Tibial nerve (tissue), 4 donors: ENCODE measurements around the gene TRAPPC4. TPM values are rescaled to one million over a fixed set of nuclear protein-coding genes. Genes with fewer than 3 reads are reported as not detected.

Experiments
- DNase-seq, 2 donors: peaks; one replicate each; pipeline ENCODE4 v3.0.0-alpha.2; 2019; ENCODE audit warnings: low spot score in 2 of 2
- H3K27ac ChIP-seq, 4 donors: fragments of 200-600 bp; sonication (generic) in 3 of 4; one replicate each; pipeline ENCODE4 v1.5.1; 2017 to 2019; ENCODE audit warnings: mild to moderate bottlenecking in 1 of 4
- H3K27me3 ChIP-seq, 2 donors: fragments of 200-600 bp; sonication (generic) in 1 of 2; one replicate each; pipeline versions ENCODE4 v1.5.1 to v1.6.0; 2017 to 2019
- H3K36me3 ChIP-seq, 3 donors: fragments of 200-600 bp; sonication (generic); one replicate each; pipeline ENCODE4 v1.5.1; 2018 to 2019
- H3K4me1 ChIP-seq, 4 donors: fragments of 200-600 bp; sonication (generic) in 3 of 4; one replicate each; pipeline ENCODE4 v1.5.1; 2017 to 2019
- H3K4me3 ChIP-seq, 4 donors: fragments of 200-600 bp; sonication (generic) in 3 of 4; one replicate each; pipeline ENCODE4 v1.5.1; 2017 to 2019; ENCODE audit warnings: mild to moderate bottlenecking in 1 of 4, moderate library complexity in 1 of 4
- H3K9me3 ChIP-seq, 4 donors: fragments of 200-600 bp; sonication (generic) in 3 of 4; one replicate each; pipeline ENCODE4 v1.5.1; 2017 to 2019
- EP300 ChIP-seq, 2 donors: sonication (generic); formaldehyde crosslinking; IDR thresholded peaks; one replicate each; pipeline ENCODE4 v1.6.1; 2017; ENCODE audit warnings: antibody characterized with exemption in 2 of 2, mild to moderate bottlenecking in 1 of 2
- POLR2A ChIP-seq, 2 donors: fragments of 450-650 bp; IDR thresholded peaks; one replicate each; pipeline ENCODE4 v1.6.1; 2017; ENCODE audit warnings: antibody characterized with exemption in 2 of 2, mild to moderate bottlenecking in 2 of 2, moderate library complexity in 2 of 2
- WGBS, 2 donors: methylation state at CpG; one replicate each; pipeline ENCODE4 v1.1.5; 2018; 5-methylcytosine and 5-hydroxymethylcytosine counted together
- small RNA-seq: library from RNA; depleted of rRNA; stranded (forward); fragments of <200 nt; gene quantifications from one replicate; pipeline ENCODE3, GENCODE V24; 2016
- total RNA-seq, 4 donors: library from RNA; depleted of rRNA; stranded (reverse); fragments of >200 nt; gene quantifications; one replicate each; pipeline ENCODE4 v1.1.0, GENCODE V29; 2016
- TF ChIP-seq, protein P1 (sequence below), 5 experiments: fragments of 200-600 bp in 3 of 5; fragments of 450-650 bp in 2 of 5; sonication (generic) in 3 of 5; IDR thresholded peaks; one replicate each; pipeline ENCODE4 v1.5.1; 2016 to 2019; ENCODE audit warnings: antibody characterized with exemption in 5 of 5, mild to moderate bottlenecking in 3 of 5, moderate library complexity in 2 of 5

TRAPPC4 gene
- total RNA-seq, 4 donors from 2014 or later = 64.7 to 92.0 (median 81.8) TPM

- no peak overlapping the region for H3K4me3 ChIP-seq
- TF ChIP-seq POLR2A (IDR thresholded peaks at IDR 0.05) (no peak), EP300 (IDR thresholded peaks at IDR 0.05) (no peak)
- TF ChIP-seq, protein P1, sequence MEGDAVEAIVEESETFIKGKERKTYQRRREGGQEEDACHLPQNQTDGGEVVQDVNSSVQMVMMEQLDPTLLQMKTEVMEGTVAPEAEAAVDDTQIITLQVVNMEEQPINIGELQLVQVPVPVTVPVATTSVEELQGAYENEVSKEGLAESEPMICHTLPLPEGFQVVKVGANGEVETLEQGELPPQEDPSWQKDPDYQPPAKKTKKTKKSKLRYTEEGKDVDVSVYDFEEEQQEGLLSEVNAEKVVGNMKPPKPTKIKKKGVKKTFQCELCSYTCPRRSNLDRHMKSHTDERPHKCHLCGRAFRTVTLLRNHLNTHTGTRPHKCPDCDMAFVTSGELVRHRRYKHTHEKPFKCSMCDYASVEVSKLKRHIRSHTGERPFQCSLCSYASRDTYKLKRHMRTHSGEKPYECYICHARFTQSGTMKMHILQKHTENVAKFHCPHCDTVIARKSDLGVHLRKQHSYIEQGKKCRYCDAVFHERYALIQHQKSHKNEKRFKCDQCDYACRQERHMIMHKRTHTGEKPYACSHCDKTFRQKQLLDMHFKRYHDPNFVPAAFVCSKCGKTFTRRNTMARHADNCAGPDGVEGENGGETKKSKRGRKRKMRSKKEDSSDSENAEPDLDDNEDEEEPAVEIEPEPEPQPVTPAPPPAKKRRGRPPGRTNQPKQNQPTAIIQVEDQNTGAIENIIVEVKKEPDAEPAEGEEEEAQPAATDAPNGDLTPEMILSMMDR (IDR thresholded peaks at IDR 0.05) = no peak
- no peaks in the 10 kb centered on the region for H3K9me3 ChIP-seq
- H3K27me3 ChIP-seq = no peaks in the 10 kb centered on the region
- peak overlapping the region in 2 of 4 donors; percentile 38 to 40 for H3K27ac ChIP-seq
- WGBS, 2 donors = 57 to 59% methylated on average over 5 of the region's 5 CpGs
- no peak for DNase-seq
- peaks cover 0 to 40% (median 10%) of the 10 kb centered on the region in 4 donors for H3K4me1 ChIP-seq
- H3K36me3 ChIP-seq = no peaks in the 10 kb centered on the region
Measured at GRCh38 chr11:119062779-119063178, 44.2 kb downstream of the TRAPPC4 start.

DNA sequence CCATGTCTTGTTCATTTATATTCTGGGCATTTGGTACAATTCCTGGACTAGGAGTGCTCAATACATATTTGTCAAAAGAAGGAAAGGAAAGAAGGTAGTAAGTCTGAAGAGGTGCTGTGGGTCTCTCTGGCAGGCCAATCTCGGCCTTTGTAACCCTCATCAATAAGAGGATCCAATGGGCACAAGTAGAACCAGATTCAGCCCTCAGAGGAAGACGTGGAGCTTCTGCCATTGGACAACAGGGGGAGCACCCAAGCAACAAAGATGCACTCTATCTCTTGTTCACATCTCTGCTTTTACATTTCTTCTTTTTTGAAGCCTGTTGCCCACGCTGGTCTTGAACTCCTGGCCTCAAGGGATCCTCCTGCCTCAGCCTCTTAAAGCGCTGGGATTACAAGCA lies 46.8 kb downstream of the TRAPPC4 start:
- no peak for DNase-seq
- H3K27me3 ChIP-seq = no peaks in the 10 kb centered on the region
- TF ChIP-seq POLR2A (IDR thresholded peaks at IDR 0.05) = no peak
- TF ChIP-seq, protein P1 (IDR thresholded peaks at IDR 0.05) = peak in 2 of 5 experiments; percentile 13 to 15
- 39 to 44% methylated on average over 4 of the region's 4 CpGs for whole genome bisulfite sequencing, 2 donors
- peaks cover 0 to 12% (median 0%) of the 10 kb centered on the region in 3 donors for H3K36me3 ChIP-seq
- H3K27ac ChIP-seq = no peak overlapping the region
- no peak overlapping the region for H3K4me3 ChIP-seq
- no peaks in the 10 kb centered on the region for H3K9me3 ChIP-seq
- peaks cover 0 to 57% (median 12%) of the 10 kb centered on the region in 4 donors for H3K4me1 ChIP-seq

DNA sequence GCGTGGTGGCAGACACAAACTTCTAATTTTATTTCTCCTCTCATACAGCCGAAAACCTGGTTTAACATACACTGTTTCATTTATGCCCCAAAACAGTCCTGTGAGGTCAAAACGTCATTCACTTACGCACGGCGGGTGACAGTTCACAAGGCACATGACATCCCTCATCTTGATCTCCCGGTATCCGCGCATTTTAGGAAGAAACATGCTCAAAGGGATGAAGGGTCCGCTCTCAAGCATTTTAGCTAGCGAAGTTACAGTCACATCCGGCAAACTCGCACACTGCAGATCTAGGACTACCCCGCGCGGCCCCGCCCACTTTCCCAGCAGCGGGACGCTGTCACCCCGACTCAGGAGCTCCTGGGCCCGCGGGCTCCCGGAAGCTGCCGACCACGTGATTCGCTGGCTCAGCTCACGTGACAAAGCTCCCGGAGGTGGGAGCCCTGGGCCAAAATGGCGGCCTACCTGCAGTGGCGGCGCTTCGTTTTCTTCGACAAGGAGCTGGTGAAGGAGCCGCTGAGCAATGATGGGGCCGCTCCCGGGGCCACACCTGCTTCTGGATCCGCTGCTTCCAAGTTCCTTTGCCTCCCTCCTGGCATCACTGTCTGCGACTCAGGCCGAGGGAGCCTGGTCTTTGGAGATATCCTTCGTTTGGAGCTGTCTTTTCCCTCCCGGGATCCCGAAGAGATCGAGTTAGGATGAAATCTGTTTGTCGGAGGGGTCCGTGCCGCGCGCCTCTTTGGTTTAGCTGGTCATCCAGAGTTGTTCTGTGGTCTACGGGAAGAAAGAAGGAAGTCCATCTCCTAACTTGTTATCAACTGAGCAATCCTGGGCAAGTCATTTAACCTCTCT lies 49.0 kb downstream of the TRAPPC4 start, which contains the start of gene VPS11:
Gene VPS11 (plus strand): TSS at position 448 of the 852 bp plus-strand sequence. CDS start 6 bp downstream, at position 454.
- peaks cover 0 to 34% (median 10%) of the 10 kb centered on the region in 3 donors for H3K36me3 ChIP-seq
- H3K4me1 ChIP-seq = peaks cover 0 to 55% (median 12%) of the 10 kb centered on the region in 4 donors
- H3K27me3 ChIP-seq = no peaks in the 10 kb centered on the region
- WGBS, 2 donors = 0 to 1% methylated on average over 48 of the region's 49 CpGs
- peak within 1 kb of the TSS; percentile 57 to 93 (median 85) for H3K27ac ChIP-seq
- TF ChIP-seq, protein P1 (IDR thresholded peaks at IDR 0.05) = peak in 1 of 5 experiments; percentile 45
- TF ChIP-seq EP300 (IDR thresholded peaks at IDR 0.05) (peak; percentile 93 to 95), POLR2A (IDR thresholded peaks at IDR 0.05) (peak; percentile 47 to 63)
- peak within 1 kb of the TSS; percentile 65 to 76 (median 70) for H3K4me3 ChIP-seq
- DNase-seq = peak; percentile 92 to 93
- no peaks in the 10 kb centered on the region for H3K9me3 ChIP-seq

Small RNAs within 50 kb of the gene (small RNA-seq; reads per million reads assigned to genes)
- gene AP003392.2 (not detected), gene RF00017 (not detected), gene RF00019 (not detected)

Other genes with a start within 250 kb of the TRAPPC4 start
- 100 to 1,000 TPM in 3 of 4 donors, 10 to 100 TPM in 1; 75.6 to 108 (median 107) TPM for gene DDX6, start 227.6 kb upstream of the TRAPPC4 start, total RNA-seq
- gene CXCR5, start 134.9 kb upstream of the TRAPPC4 start, total RNA-seq = not detected
- gene BCL9L, start 92.8 kb upstream of the TRAPPC4 start, total RNA-seq = 10 to 100 TPM; 15.7 to 36.0 (median 28.5) TPM
- gene UPK2, start 62.5 kb upstream of the TRAPPC4 start, total RNA-seq = not detected
- not detected for gene FOXR1, start 47.0 kb upstream of the TRAPPC4 start, total RNA-seq
- gene CENATAC, start 20.6 kb upstream of the TRAPPC4 start, total RNA-seq = 100 to 1,000 TPM in 1 of 4 donors, 10 to 100 TPM in 3; 77.3 to 158 (median 88.0) TPM
- gene RPS25, start 423 bp upstream of the TRAPPC4 start, total RNA-seq = 1,000 to 10,000 TPM; 1,034 to 1,871 (median 1,524) TPM
- gene SLC37A4, start 12.1 kb downstream of the TRAPPC4 start, total RNA-seq = 10 to 100 TPM; 24.6 to 32.2 (median 29.2) TPM
- 100 to 1,000 TPM in 1 of 4 donors, 10 to 100 TPM in 3; 78.1 to 102 (median 91.3) TPM for gene HYOU1, start 38.4 kb downstream of the TRAPPC4 start, total RNA-seq
- gene VPS11, start 49.1 kb downstream of the TRAPPC4 start, total RNA-seq = 10 to 100 TPM; 25.8 to 54.9 (median 37.1) TPM
- 10 to 100 TPM in 3 of 4 donors, 1 to 10 TPM in 1; 6.7 to 18.3 (median 10.6) TPM for gene HMBS, start 66.1 kb downstream of the TRAPPC4 start, total RNA-seq
- gene DPAGT1, start 83.1 kb downstream of the TRAPPC4 start, total RNA-seq = 10 to 100 TPM; 20.7 to 33.9 (median 23.5) TPM
- gene C2CD2L, start 88.6 kb downstream of the TRAPPC4 start, total RNA-seq = 10 to 100 TPM; 11.4 to 13.8 (median 12.3) TPM
- 10 to 100 TPM; 21.9 to 36.1 (median 27.0) TPM for gene HINFP, start 102.8 kb downstream of the TRAPPC4 start, total RNA-seq
- under 1 TPM in 2 of 4 donors, not detected in 2; under 0.01 to 0.30 TPM for gene ABCG4, start 130.3 kb downstream of the TRAPPC4 start, total RNA-seq
- gene NLRX1, start 150.0 kb downstream of the TRAPPC4 start, total RNA-seq = 10 to 100 TPM; 16.0 to 27.7 (median 20.5) TPM
- under 1 TPM in 1 of 4 donors, not detected in 3; 0.30 TPM for gene NHERF4, start 166.7 kb downstream of the TRAPPC4 start, total RNA-seq
- 10 to 100 TPM; 14.2 to 19.2 (median 16.0) TPM for gene CBL, start 187.6 kb downstream of the TRAPPC4 start, total RNA-seq